GM13977 (cell line): ENCODE measurements around the gene DIPK1B.
A peak's percentile ranks its signal among the peaks of the same experiment; 100 is the strongest.
"Not testable (repeated sequence)": the region's sequence is repeated elsewhere in the genome, so short reads cannot be mapped to it uniquely, and the experiment has no call there.

Experiments
- DNase-seq: peaks from one replicate; pipeline ENCODE4 v3.0.0; 2012; ENCODE audit warnings: low spot score
- CTCF ChIP-seq: IDR thresholded peaks from 2 replicates; pipeline ENCODE4 v1.5.1; 2012; ENCODE audit warnings: mild to moderate bottlenecking, control low read depth; ENCODE audit not compliant: insufficient read depth; ENCODE audit errors: extremely low read depth, missing control alignments
- in situ Hi-C: fragments of 300-500 bp; cut with MboI; formaldehyde crosslinking; loops from one replicate; pipeline ENCODE4 v1.12.0; 2022; ENCODE audit warnings: low sequenced_read_pairs, low pct_unique_long_range_greater_than_20kb, mixed read lengths, inconsistent platforms; ENCODE audit not compliant: unreplicated experiment

DIPK1B gene

GRCh38 chr9:136761545-136761981, 49.2 kb downstream of the DIPK1B start:
- in situ Hi-C loops: no loop called here
- TF ChIP-seq CTCF: no peak
- DNase-seq: no peak

GRCh38 chr9:136762221-136762691, 49.9 kb downstream of the DIPK1B start:
- in situ Hi-C loops: no loop called here
- peak; percentile 6 for DNase-seq
- no peak for TF ChIP-seq CTCF

GRCh38 chr9:136762915-136763648, 50.7 kb downstream of the DIPK1B start:
- DNase-seq: peak; percentile 4
- no peak for TF ChIP-seq CTCF
- in situ Hi-C loops: no loop called here

GRCh38 chr9:136763649-136764035, 51.3 kb downstream of the DIPK1B start:
- in situ Hi-C loops: no loop called here
- TF ChIP-seq CTCF: no peak
- DNase-seq: peak; percentile 6

- TF ChIP-seq CTCF: no peak
- in situ Hi-C loops: no loop called here
- DNase-seq: peak; percentile 6
Observed at GRCh38 chr9:136764301-136764891, 52.0 kb downstream of the DIPK1B start, which contains the start of gene LCN15. LCN15 (minus strand) TSS chr9:136764518; CDS start chr9:136764488, 30 bp downstream.

- in situ Hi-C loops: no loop called here
- peak; percentile 7 for DNase-seq
Observed at GRCh38 chr9:136765041-136765440, 52.7 kb downstream of the DIPK1B start.

GRCh38 chr9:136765745-136766409, 53.5 kb downstream of the DIPK1B start:
- DNase-seq: peak; percentile 71
- in situ Hi-C loops: not testable (repeated sequence)

More at GRCh38 chr9:136765041-136765440, 52.7 kb downstream of the DIPK1B start:
- TF ChIP-seq CTCF: no peak
